OCI-LY7 (cell line): ENCODE data around the gene DNM3.

Experiments used
- EZH2phosphoT487 ChIP-seq: fragments of 200-600 bp; sonication (generic); IDR thresholded peaks from 2 replicates; pipeline ENCODE4 v1.6.1; 2018; ENCODE audit warnings: low read depth, borderline replicate concordance, mild to moderate bottlenecking, mixed run types, antibody characterized with exemption, low read length, moderate library complexity, mixed read lengths
- TF ChIP-seq, protein P1 (sequence below): fragments of 200-600 bp; sonication (generic); conservative IDR thresholded peaks from 2 replicates; pipeline ENCODE4 v1.5.1; 2014; ENCODE audit warnings: mild to moderate bottlenecking, antibody characterized with exemption, low read length, moderate library complexity, mixed read lengths

DNA sequence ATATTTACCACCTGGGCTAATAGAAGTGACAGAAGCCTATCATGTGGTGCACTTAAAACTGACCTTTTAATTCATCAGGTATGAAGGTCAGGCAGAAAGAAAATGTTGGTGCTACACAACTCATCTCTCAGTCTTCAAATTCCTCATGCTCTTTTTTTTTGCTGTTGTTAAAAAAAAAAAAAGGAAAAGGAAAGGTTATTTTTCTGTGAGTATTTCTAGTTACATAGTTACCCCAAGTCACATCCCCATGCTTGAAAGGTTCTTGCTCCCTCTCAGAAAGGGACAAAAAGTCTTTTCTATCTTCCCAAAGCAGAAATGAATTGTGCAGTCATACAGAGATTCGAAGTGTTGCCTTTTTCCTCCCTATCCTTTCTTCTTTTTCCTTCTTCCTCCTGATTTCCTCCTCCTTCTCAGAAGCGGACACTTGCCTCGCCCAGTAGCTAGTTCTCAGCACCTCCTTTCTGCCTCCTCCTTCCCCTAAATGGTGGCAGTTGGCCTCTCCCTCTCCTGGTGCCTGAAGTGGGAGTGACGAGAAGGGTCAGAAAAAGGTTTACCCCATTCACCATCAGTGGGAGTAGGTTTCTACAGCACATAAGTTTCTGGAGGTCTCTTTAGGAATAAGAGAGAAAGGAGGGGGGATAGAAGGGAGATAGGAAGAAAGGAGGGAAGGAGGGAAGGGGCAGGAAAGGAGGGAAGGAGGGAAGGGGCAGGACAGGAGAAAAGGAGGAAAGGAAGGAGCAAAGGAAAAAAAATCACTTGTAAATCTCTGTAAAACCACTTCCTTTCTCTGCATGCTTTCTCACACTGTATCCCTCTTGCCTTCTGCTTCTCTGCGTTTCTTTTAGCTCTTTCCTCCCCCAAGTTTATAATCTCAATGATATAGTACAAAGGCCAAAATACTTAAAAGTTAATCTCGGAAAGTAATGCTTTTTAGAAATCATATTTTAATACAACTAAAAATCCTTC, 558.7 kb downstream of the DNM3 start:
- TF ChIP-seq, protein P1, sequence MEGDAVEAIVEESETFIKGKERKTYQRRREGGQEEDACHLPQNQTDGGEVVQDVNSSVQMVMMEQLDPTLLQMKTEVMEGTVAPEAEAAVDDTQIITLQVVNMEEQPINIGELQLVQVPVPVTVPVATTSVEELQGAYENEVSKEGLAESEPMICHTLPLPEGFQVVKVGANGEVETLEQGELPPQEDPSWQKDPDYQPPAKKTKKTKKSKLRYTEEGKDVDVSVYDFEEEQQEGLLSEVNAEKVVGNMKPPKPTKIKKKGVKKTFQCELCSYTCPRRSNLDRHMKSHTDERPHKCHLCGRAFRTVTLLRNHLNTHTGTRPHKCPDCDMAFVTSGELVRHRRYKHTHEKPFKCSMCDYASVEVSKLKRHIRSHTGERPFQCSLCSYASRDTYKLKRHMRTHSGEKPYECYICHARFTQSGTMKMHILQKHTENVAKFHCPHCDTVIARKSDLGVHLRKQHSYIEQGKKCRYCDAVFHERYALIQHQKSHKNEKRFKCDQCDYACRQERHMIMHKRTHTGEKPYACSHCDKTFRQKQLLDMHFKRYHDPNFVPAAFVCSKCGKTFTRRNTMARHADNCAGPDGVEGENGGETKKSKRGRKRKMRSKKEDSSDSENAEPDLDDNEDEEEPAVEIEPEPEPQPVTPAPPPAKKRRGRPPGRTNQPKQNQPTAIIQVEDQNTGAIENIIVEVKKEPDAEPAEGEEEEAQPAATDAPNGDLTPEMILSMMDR: peak; percentile 28; the same call in 1 of the 2 replicates
- TF ChIP-seq EZH2phosphoT487: no peak
